ENCODE results near the gene SCARF2. TPM values are rescaled to one million over a fixed set of nuclear protein-coding genes. Genes with fewer than 3 reads are reported as not detected.

Gene SCARF2
- total and polyA plus RNA-seq, 2 of the 8 experiments (the other 6 are each of a cell fraction or from before 2014, with no cell fraction given), result 4.2 to 9.8 TPM

DNA sequence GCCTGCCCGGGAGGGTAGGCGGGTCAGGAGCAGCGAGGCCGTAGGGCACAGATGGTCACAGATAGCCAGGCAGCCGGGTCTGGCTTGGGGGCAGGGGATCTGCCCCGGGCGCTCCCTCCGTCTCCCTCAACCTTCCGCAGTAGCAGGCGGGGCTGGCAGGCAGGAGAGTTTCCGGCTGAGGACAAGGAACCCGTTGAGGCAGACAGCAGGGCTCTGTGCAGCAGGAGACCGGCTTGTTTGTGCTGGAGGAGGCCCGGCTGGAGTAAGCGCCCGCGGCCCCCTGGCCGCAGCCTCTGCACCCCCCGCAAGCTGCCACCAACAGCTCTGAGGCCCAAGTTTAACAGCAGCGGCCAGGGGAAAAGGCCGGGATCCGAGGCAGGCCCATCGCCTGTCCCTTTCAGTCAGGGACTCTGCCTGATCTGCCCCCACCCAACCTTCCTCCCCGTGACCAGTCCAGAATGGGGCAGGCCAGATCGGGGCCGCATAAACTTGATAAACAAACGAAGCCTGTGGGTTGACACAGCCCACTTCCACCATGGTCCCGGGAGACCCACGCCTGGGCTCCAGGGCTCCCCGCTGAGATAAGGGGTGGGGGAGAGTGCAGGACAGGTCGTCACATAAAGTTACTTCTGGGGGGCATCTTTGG, 13.6 kb downstream of the SCARF2 start:
- Histone ChIP-seq H2BK5ac (ENCODE audit: low read depth, low read length) (no peak overlapping the region), H3K56ac (replicated peaks; ENCODE audit: insufficient read length, low read depth, low read length) (no peak overlapping the region), H3K79me1 (ENCODE audit: low read depth, low read length) (no peaks in the 10 kb centered on the region; the same call in 1 of the 2 replicates), H3K4me3 (ENCODE audit: extremely low read depth in 1 of 4, insufficient read depth in 2 of 4, low read depth in 3 of 4, low read length in 4 of 4) (no peak overlapping the region), H3K79me2 (ENCODE audit: control insufficient read depth in 1 of 2, insufficient read depth in 2 of 2, low read length in 2 of 2) (no peaks in the 10 kb centered on the region), H3K14ac (ENCODE audit: insufficient read length) (no peak overlapping the region), H3K9me3 (ENCODE audit: insufficient read depth in 2 of 2, low read depth in 1 of 2, low read length in 1 of 2) (no peaks in the 10 kb centered on the region), H2BK15ac (ENCODE audit: low read length) (no peak overlapping the region), H4K20me1 (replicated peaks in 1 of 2; ENCODE audit: control insufficient read depth in 1 of 2, insufficient read depth in 2 of 2, low read length in 2 of 2) (peaks cover 2 to 13% of the 10 kb centered on the region in 2 experiments), H3K4ac (replicated peaks; ENCODE audit: insufficient read length, low read depth, low read length) (no peak overlapping the region), H3K4me2 (ENCODE audit: insufficient read depth in 1 of 2, low read depth in 2 of 2, low read length in 2 of 2) (no peak overlapping the region), H3K9ac (replicated peaks in 1 of 4; ENCODE audit: extremely low read depth in 1 of 4, low read depth in 3 of 4, low read length in 3 of 4) (no peak overlapping the region), H4K8ac (ENCODE audit: extremely low read depth, insufficient read depth, low read length) (no peak overlapping the region), H2AK5ac (ENCODE audit: low read depth, low read length) (no peak overlapping the region), H3K27me3 (replicated peaks in 1 of 4; ENCODE audit: control insufficient read depth in 3 of 4, extremely low read depth in 1 of 4, insufficient read depth in 3 of 4, low read length in 3 of 4) (peaks cover 0 to 10% (median 6%) of the 10 kb centered on the region in 4 experiments; a peak in 6 of 7 replicates), H2AFZ (ENCODE audit: low read length) (no peak overlapping the region), H4K91ac (replicated peaks; ENCODE audit: insufficient read length, low read length) (no peak overlapping the region), H3K27ac (ENCODE audit: low read depth, low read length) (no peak overlapping the region; the same call in 1 of the 2 replicates), H4K5ac (ENCODE audit: insufficient read length, low read depth, low read length) (no peak overlapping the region), H2BK12ac (ENCODE audit: low read depth, low read length) (no peak overlapping the region), H3K23me2 (ENCODE audit: low read depth, low read length) (peaks cover 7% of the 10 kb centered on the region; the same call in 1 of the 2 replicates), H3K36me3 (ENCODE audit: control insufficient read depth in 2 of 4, insufficient read depth in 4 of 4, low read length in 3 of 4) (no peaks in the 10 kb centered on the region), H2BK120ac (replicated peaks; ENCODE audit: low read depth, low read length) (no peak overlapping the region), H3K4me1 (replicated peaks in 1 of 4; ENCODE audit: control insufficient read depth in 3 of 4, insufficient read depth in 4 of 4, low read length in 3 of 4) (peaks cover 0 to 5% (median 3%) of the 10 kb centered on the region in 4 experiments; a peak in 5 of 7 replicates), H3K18ac (ENCODE audit: extremely low read depth, low read length) (no peak overlapping the region; the same call in 1 of the 2 replicates), H2BK20ac (ENCODE audit: low read length) (no peak overlapping the region), H3K23ac (ENCODE audit: insufficient read length) (no peak overlapping the region)
- CTCF ChIA-PET (ENCODE audit: partially characterized antibody), result interaction anchor here (0.6 to 1.8 kb wide), 2 partner anchors 33 to 469 kb away, joined by 4 to 6 read pairs; no protein-coding TSS in a partner anchor
- no peak for DNase-seq (ENCODE audit: low read depth in 1 of 2, low spot score in 2 of 2)
- POLR2A ChIA-PET (ENCODE audit: partially characterized antibody), result interaction anchor here (0.7 to 1.1 kb wide), 2 partner anchors 21 to 30 kb away, joined by 3 read pairs; no protein-coding TSS in a partner anchor
- WGBS, 2 experiments (ENCODE audit: extremely low coverage in 1 of 2, insufficient coverage in 1 of 2, insufficient read length in 1 of 2, insufficient replicate concordance in 2 of 2, low coverage in 1 of 2, low lambda C conversion rate in 2 of 2, missing lambda C conversion rate in 1 of 2), result 81% methylated on average over 27 of the region's 31 CpGs; no CpG with 5 or more reads in 1 of the 2 experiments
- FAIRE-seq, result no peak
- TF ChIP-seq EGR1 (IDR thresholded peaks at IDR 0.05; ENCODE audit: borderline replicate concordance, low read depth, low read length) (no peak), PHF8 (conservative IDR thresholded peaks at IDR 0.05; ENCODE audit: low read depth, low read length) (no peak), SP4 (IDR thresholded peaks at IDR 0.05; ENCODE audit: low read length) (no peak), RXRA (IDR thresholded peaks at IDR 0.05; ENCODE audit: insufficient read depth, low read depth, low read length) (no peak), POLR2A (IDR thresholded peaks at IDR 0.05; ENCODE audit: control extremely low read depth in 1 of 2, low read depth in 2 of 2, low read length in 2 of 2) (no peak), TEAD4 (IDR thresholded peaks at IDR 0.05; ENCODE audit: low read depth, low read length) (no peak), TAF7 (optimal IDR thresholded peaks at IDR 0.05; ENCODE audit: borderline replicate concordance, low read depth, low read length) (no peak), SUZ12 (IDR thresholded peaks at IDR 0.05; ENCODE audit: low read length) (no peak), JUN (IDR thresholded peaks at IDR 0.05; ENCODE audit: low read depth, low read length) (no peak), MAFK (IDR thresholded peaks at IDR 0.05; ENCODE audit: low read depth, low read length) (no peak), CEBPB (IDR thresholded peaks at IDR 0.05; ENCODE audit: low read depth, low read length) (no peak), RNF2 (IDR thresholded peaks at IDR 0.05; ENCODE audit: borderline replicate concordance, low read depth, low read length, missing control alignments, poor library complexity, severe bottlenecking) (no peak)
- TF ChIP-seq, protein P1, sequence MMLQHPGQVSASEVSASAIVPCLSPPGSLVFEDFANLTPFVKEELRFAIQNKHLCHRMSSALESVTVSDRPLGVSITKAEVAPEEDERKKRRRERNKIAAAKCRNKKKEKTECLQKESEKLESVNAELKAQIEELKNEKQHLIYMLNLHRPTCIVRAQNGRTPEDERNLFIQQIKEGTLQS (IDR thresholded peaks at IDR 0.05; ENCODE audit: insufficient read depth, low read depth, low read length), result no peak
